Amniotic epithelial cell (primary cell): ENCODE results near the gene PAPSS1.
"Not testable (repeated sequence)": the region's sequence is repeated elsewhere in the genome, so short reads cannot be mapped to it uniquely, and the experiment has no call there.

ENCODE experiments used
- DNase-seq: peaks from one replicate; pipeline ENCODE4 v3.0.0-alpha.2; 2010; ENCODE audit warnings: low read depth

PAPSS1 gene

DNA sequence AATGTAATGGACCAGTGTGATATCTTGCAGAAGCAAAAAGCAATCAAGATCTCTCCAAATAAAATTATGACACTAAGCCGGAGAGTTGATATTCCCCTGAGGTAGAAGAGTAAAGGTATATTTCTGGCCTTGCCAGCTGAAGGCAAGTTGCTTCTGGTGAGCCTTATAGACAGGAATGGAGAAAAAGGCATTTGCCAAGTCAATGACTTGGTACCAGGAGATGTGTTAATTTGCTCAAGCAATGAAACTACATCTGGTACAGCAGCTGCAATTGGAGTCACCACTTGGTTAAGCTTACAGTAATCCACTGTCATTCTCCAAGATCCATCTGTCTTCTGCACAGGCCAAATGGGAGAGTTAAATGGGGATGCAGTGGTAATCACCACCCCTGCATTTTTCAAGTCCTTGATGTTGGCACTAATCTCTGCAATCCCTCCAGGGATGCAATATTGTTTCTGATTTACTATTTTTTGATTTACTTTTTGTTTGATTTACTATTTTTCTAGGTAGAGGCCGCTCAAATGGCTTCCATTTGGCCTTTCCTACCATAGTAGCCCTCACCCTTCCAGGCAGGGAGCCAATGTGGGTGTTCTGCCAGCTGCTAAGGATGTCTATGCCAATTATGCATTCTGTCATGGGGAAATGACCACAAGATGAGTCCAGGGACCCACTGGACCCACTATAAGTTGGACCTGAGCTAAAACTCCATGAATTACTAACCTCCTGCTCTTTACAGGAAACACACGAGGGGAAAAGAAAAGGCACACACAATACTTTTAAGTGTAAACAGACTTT is 6.3 kb upstream of the PAPSS1 start:
- DNase-seq, result not testable (repeated sequence)

DNA sequence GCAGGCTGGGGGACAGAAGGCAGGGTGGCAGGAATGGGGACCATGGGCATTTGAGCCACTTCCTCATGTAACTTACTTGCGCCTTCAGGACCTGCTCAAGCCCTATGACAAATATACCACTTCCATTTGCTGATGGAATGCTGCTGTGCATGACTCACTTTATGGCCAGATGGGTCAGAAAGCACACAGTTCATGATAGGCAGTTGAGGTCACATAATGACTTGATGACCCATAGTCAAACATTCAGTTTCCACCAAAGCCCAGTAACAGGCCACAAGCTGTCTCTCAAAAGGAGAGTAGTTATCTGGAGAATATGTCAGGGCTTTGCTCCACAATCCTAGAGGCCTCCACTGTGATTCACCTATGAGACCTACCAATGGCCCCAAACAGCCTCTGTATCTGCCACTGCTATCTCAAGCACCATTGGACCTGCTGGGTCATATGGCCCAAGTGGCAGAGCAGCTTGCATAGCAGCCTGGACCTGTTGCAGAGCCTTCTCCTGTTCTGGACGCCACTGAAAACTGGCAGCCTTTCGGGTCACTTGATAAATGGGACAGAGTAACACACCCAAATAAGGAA is 5.3 kb upstream of the PAPSS1 start:
- DNase-seq, result no peak

DNA sequence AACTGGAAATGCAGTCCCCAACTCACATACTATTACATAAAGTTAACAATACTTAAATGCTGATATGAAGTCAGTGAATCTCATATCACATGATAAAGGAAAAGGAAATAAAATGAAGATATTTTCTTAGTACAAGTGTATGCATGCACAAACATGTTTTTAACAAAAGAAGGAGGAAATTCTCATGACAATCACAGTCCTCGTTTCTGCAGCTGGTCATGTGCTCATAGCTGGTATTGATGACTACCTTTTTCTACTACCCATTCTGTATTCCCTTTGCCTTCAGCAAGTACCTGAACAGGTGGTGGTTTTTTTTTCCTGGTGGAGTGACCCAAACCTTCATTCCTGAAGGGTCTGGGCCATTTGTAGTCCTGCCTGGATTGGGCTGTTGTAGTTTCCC is 3.3 kb upstream of the PAPSS1 start:
- DNase-seq, result not testable (repeated sequence)

DNA sequence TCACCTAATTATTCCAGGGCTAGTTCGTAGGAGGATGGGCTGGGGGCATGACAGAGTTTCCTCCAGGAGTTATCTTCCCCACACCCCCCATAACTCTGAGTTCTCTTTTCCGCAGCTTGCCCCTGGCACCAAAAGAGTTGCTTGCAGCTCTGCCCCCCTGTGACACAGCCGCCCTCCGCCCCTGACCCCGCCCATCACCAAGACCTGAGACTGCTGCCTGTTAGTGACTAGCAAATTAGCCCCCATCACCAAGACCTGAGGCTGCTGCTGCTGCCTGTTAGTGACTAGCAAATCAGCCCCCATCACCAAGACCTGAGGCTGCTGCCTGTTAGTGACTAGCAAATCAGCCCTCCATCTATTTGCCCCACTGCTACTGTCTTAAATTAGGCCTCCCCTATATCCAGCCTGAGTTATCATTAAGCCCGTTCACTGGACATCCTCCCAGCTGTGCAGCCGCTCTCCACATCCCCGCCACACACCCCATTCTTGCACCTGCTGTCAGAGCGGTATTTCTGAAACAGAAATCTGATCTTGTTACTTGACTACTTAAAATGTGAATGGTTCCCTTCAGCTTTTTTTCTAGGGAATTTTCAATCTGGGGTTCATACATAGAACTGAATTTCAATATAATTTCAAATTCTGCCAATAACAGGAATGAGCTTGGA is 1.5 kb upstream of the PAPSS1 start:
- no peak for DNase-seq

DNA sequence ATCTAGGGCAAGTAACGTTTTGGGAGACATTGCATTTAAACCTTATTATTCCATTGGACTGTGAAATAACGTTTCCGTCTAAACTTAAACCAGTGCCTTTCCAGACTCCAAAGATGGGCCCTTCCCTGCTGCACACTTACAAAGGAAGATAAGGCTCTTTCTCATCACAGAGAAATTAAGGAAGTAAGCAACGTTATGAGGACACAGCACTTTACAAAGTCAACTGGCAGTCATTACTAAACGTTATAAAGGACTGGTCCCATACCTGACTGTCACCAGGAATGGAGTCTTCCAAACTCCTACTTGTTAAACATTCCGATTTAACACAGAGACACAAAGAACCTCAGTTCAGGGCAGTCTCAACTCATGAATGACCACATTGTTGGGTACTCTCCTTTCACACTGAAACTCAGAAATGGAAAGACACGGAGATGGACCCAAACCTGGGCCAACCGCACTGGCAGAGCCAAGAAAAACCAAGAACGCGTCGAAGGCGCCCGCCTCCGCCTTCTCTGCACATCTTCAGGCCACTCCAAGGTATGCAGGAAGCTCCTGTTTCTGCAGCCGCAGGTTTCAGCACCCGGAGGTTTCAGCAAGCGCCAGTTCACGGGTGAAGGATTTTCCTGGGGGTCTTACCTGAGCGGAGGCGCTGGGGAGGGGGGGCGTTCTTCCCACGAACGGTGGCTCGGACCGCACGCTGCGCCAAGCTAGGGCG is 670 bp downstream of the PAPSS1 start:
- DNase-seq, result peak; percentile 46

DNA sequence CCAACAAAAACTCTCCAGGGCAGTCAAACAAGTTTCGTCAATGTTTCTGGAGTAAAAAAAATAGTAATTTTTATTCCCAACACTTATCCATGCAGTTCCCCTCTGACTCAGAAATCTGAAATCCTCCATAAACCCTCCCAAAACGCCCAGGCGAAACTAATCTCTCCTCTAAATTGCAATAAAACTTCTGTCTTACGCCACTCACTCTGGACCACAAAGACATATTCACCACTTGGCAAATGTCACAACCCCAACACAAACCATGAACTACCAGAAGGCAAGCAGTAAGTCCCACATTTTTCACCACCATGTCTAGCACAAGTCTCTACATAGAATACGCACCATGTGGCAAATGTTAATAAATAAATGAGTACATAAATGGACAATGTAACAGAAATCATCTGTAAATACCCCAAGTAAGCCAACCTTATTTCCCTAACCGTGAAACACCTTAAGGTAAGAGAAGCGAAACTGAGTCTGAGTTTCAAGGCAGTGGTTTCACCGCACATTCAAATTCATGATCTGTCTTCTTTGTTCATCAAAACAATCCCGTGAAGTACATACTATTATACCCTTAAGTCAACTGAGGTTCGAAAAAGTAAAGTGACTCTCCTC is 1.6 kb downstream of the PAPSS1 start:
- DNase-seq, result peak; percentile 78

DNA sequence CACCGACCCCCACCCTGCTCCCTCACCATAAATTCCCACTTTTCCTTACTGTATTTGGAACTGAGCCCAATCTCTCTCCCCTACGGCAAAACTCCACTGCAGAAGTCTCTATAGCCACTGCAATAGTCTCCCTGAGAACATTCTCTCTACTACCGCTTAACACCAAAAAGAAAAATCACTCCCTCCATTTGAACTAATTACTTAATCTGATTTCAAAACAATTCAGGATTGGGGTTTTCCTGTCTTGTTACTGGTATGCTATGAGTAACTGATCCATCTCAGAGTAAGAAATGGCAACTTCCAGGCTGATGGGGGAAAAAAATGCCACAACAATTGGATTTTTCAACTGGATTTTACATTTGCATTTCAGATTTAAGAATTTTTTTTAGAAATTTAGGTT is 5.8 kb downstream of the PAPSS1 start:
- DNase-seq, result peak; percentile 41

DNA sequence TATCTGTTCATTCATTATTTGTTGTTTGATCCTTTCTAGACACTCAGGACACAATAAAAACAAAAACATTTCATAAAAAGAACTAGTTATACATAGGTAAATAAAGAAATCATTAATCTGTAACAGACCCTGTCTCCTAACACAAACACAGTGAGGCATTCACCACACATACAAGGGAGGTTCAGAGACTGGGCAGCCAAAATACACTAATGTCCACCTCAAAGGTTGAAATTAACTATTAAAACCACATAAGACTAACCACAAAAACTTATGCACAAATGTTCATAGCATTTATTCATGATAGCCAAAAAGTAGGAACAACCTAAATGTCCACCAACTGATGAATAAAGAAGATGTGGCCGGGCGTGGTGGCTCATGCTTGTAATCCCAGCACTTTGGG is 7.8 kb downstream of the PAPSS1 start:
- DNase-seq, result no peak

DNA sequence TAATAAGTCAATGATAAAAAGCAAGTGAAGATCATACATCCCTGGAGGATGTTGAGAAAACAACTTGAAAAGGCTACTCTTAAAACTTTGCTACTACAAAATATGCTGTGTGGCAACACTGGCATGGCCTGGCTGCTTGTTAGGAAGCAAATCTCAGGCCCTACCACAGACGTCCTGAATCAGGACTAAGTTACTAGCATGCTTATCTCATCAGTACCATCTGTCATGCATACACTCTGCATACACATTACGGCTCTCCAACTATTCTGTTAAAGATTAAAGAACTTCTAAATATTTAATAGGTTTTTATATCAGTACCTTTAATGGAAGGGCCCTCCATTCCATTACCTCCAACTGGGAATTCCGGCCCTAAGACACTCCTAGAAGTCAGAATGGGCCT is 8.2 kb downstream of the PAPSS1 start:
- peak; percentile 30 for DNase-seq

DNA sequence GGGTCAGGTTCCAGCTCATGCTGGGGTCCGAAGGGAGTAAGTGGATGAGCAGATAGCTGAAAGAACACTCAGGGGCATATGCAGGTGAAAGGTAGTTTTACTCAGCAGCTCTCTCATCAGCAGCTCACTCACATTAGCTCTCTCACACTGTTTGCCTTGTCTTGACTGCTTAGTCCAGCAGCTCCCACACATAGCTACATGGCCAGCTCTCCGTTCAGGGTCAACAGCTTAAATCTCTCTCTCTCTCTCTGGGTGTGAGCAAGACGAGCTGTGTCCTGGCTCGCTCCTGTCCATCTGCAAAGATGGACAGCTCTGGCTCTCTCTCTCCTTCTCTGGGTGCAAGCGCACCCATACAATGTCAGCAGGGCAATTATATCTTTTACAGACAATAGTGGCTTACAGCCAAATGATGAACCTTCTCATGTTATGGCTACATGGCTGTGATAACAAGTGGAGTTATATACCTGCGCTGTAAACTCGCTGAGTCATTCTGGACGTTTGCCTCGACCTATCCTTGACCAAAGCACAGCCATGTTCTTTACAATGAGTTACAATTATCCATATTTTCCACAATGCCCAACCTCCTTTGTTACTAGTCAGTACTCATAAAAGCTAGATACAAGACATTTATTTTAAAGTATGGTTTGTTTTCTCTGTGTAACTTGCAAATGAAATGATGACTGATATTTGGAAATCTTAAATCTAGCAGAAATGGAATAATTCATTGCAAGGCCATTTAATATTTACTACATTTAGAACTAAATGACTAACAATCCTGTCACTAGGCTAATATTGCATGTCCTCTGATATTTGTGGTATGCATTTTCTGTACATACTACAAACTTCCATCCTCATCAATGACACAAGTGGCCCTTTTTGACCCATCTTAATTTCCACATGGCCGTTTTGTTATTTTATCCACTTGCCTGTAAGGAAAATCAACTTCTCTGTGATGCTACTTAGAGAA is 9.3 kb downstream of the PAPSS1 start:
- peak; percentile 40 for DNase-seq

DNA sequence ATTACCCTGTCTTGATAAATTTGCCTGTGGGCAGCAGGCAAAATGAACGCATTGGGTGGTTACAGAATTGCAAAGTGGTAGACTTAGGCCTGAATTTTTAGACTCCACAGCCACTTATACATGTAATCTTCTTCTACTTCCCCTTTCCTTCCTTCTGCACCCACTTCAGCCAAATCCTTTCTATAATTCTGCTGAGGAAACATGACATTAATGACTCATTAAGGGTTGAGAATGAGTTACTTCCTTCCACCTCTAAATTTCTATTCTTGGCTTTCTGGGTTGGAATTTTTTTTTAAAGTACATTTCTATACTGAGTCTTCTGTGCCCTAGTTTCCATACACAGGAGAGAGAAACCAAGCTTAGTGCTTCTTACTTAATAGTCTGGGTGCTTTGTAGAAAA is 10.1 kb downstream of the PAPSS1 start:
- DNase-seq, result no peak

DNA sequence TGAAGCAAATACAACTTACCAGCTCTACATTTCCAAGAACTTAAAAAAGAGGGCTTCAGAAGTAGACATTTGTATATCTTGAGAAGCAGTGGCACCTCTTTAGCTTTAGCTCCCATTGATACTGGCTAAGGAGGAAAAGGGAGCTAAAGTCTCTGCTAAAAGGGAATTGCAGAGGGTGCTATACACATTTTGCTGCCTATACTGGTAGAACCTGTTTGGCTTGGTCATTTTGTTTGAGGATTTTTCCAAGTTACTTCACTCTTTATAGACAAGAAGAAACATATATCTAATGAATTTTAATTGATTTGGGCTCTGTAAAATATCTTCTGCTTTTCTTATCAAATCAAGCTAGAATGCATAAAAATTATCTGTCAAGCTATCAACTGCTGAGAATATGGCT is 11.8 kb downstream of the PAPSS1 start:
- no peak for DNase-seq

DNA sequence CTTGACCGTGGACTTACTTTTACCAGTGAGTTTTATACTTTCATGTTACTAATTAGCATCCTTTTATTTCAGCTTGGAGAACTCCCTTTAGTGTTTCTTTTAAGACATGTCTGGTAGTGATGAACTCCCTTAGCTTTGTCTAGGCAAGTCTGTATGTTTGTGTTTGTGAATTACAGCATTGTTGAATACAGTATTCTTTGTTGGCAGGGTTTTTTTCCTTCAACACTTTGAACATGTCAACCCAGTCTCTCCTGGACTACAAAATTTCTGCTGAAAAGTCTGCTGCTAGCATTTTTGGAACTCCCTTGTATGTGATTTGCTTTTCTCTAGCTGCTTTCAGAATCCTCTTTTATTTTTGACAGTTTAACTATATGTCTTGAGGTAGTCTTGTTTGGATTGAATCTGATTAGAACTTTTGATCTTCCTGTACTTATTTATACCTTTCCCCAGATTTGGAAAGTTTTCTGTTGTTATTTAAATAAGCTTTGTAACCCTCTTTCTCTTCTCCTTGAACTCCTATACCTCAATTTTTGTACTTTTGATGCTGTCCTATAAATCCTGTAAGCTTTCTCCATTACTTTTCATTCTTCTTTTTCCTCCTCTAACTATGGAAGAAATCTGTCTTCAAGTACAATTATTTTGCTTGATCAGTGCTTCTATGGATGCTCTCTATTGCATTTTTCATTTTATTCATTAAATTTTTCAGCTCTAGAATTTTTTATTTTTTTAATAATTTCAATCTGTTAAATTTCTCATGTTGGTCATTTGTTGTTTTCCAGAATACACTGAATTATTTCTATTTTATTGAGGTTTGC is 14.1 kb downstream of the PAPSS1 start:
- no peak for DNase-seq

DNA sequence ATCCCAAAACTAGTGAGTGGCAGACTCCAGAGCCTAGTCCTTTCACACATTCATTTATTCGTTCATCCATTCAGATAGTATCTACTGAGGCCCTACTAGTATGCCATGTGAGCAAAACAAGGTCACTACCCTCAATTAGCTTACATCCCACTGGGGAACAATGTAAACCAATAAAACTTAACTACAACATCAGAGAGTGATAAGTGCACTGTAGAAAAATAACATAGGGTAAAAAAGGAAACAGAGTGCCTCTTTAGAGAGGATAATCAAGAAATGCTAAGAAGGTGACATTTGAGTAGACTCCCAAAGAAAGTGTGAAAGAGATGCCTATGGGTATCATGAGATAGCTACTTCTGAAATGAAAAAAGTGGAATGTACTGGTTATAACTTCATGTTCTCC is 18.5 kb downstream of the PAPSS1 start:
- no peak for DNase-seq

DNA sequence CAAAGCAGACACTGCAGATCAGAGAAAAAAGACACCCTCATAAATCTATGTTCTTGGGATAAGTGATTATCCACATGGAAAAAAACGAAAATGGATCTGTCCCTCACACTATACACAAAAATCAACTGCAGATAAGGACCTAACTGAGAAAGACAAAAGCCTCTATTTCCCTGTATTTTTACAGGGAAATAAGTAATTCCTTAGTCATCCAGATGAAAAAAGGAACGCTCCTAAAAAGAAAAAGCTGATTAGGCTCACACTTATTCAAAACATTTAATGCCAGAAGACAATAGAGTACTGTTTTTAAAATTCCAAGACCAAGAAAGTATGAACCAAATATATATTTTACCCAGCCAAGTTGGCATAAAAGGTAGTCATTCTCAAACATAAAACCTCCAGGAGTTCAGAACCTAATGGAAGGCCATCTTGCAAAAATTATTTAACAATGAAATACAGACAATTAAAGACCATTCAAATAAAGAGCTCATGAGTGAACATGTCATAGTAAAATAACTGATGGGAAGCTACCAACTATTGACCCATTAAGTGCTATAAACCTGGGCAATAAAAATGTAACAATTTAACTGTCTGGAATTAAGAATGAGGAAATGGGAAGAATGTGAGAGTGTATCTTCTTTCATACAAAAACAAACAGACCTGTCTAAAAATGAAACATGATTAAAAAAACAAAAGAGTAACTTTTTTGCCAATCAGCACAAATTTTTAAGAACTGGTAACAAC is 20.4 kb downstream of the PAPSS1 start:
- no peak for DNase-seq

DNA sequence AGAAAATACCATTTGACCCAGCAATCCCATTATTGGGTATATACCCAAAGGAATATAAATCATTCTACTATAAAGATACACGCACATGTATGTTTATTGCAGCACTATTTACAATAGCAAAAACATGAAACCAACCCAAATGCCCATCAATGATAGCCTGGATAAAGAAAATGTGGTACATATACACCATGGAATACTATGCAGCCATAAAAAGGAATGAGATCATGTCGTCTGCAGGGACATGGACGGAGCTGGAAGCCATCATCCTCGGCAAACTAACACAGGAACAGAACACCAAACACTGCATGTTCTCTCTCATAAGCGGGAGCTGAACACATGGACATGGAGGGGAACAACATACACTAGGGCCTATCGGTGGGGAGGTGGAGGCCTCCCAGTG is 23.8 kb downstream of the PAPSS1 start:
- not testable (repeated sequence) for DNase-seq

DNA sequence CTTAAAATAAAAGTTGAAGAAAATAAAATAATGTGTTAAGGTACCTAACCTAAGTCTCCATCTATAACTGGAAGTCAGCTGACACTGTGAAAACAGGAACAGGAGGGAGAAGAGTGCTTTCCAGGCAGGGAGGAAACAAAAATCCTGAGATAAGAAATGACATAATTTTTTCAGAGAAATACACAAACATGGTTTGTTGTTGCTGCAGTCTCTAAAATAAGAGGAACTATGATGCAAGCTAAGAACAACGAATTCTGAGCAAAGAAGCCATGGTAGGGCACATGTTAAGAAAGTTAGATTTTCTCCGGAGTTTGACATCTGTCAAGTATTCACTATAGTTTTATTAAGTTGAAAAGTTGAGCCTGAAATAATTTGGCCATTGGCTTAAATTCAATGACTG is 26.9 kb downstream of the PAPSS1 start:
- DNase-seq, result peak; percentile 21

DNA sequence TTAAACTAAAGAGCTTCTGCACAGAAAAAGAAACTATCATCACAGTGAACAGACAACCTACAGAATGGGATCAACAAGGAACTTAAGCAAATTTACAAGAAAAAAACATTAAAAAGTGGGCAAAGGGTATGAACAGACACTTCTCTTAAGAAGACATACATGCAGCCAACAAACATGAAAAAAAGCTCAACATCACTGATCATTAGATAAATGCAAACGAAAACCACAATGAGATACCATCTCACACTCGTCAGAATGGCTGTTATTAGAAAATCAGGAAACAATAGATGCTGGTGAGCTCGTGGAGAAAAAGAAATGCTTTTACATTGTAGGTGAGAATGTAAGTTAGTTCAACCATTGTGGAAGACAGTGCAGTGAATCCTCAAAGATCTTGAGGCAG is 27.8 kb downstream of the PAPSS1 start:
- no peak for DNase-seq

DNA sequence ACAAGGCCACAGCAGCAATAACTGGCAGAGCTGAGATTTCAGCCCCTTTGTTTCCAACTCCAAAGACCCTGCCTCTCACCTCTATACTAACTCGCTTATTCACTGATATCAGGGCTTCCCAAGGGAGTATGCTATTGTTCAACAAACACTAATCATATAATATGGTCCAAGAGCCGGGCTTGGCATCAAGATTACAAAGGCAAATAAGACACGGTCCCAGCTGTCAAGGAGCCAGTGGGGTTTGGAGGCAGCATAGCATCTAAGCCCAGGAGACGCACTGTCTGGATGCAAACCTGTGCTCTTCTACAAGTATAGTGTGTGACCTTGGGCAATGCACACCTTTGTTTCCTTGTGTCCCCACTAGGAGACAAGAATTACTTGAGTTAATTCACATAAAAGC is 28.7 kb downstream of the PAPSS1 start:
- no peak for DNase-seq
